Mesendoderm (in vitro differentiated cells): ENCODE results near the gene TBCD.

ENCODE experiments used
- DNase-seq: peaks from one replicate; pipeline ENCODE4 v3.0.0; 2013
- H2AK5ac ChIP-seq: 2 replicates; pipeline ENCODE4 v1.6.1; 2013; ENCODE audit warnings: low read length, inconsistent platforms
- H2BK120ac ChIP-seq: 2 replicates; pipeline ENCODE4 v1.6.1; 2013; ENCODE audit warnings: low read depth, mild to moderate bottlenecking, low read length, moderate library complexity, mixed read lengths
- H2BK15ac ChIP-seq: replicated peaks from 2 replicates; pipeline ENCODE4 v1.6.1; 2013; ENCODE audit warnings: low read depth, mild to moderate bottlenecking, moderate library complexity
- H2BK5ac ChIP-seq: 2 replicates; pipeline ENCODE4 v1.6.1; 2013; ENCODE audit warnings: low read length, inconsistent platforms
- H3K18ac ChIP-seq: 2 replicates; pipeline ENCODE4 v1.6.1; 2013; ENCODE audit warnings: mild to moderate bottlenecking, low read length, mixed read lengths
- H3K23ac ChIP-seq: one replicate; pipeline ENCODE4 v1.6.1; 2013; ENCODE audit warnings: low read length
- H3K27ac ChIP-seq: 2 replicates; pipeline ENCODE4 v1.5.1; 2013; ENCODE audit warnings: low read depth, mild to moderate bottlenecking, inconsistent platforms, low read length, moderate library complexity
- H3K27me3 ChIP-seq: 2 replicates; pipeline ENCODE4 v1.6.1; 2013; ENCODE audit warnings: low read length, control low read depth, mild to moderate bottlenecking, inconsistent platforms; ENCODE audit not compliant: insufficient read depth, poor library complexity
- H3K36me3 ChIP-seq: 2 replicates; pipeline ENCODE4 v1.6.1; 2013; ENCODE audit warnings: low read length, inconsistent platforms; ENCODE audit not compliant: control insufficient read depth, insufficient read depth
- H3K4ac ChIP-seq: one replicate; pipeline ENCODE4 v1.6.1; 2013; ENCODE audit warnings: low read depth, mild to moderate bottlenecking, low read length, moderate library complexity
- H3K4me1 ChIP-seq: 2 replicates; pipeline ENCODE4 v1.6.1; 2013; ENCODE audit warnings: low read depth, low read length, inconsistent platforms; ENCODE audit not compliant: control insufficient read depth
- H3K4me2 ChIP-seq: 2 replicates; pipeline ENCODE4 v1.6.1; 2013; ENCODE audit warnings: low read length
- H3K4me3 ChIP-seq: 2 replicates; pipeline ENCODE4 v1.5.1; 2013; ENCODE audit warnings: mild to moderate bottlenecking, low read length
- H3K56ac ChIP-seq: one replicate; pipeline ENCODE4 v1.6.1; 2013; ENCODE audit warnings: low read length
- H3K79me1 ChIP-seq: 2 replicates; pipeline ENCODE4 v1.6.1; 2013; ENCODE audit warnings: low read length, inconsistent platforms
- H3K79me2 ChIP-seq: 2 replicates; pipeline ENCODE4 v1.6.1; 2013; ENCODE audit warnings: mild to moderate bottlenecking, low read length; ENCODE audit not compliant: control insufficient read depth, insufficient read depth
- H3K9ac ChIP-seq: 2 replicates; pipeline ENCODE4 v1.6.1; 2013; ENCODE audit warnings: low read length, inconsistent platforms
- H4K5ac ChIP-seq: one replicate; pipeline ENCODE4 v1.6.1; 2013; ENCODE audit warnings: low read length
- H4K8ac ChIP-seq: one replicate; pipeline ENCODE4 v1.6.1; 2013; ENCODE audit warnings: low read depth, mild to moderate bottlenecking, control low read depth, low read length, moderate library complexity
- WGBS: extraction: QIAGEN DNeasy Blood & Tissue Kit; methylation state at CpG from one replicate; pipeline ENCODE4 v1.1.7; 2013; ENCODE audit warnings: low lambda C conversion rate, missing lambda C conversion rate; ENCODE audit not compliant: insufficient coverage; ENCODE audit errors: extremely low coverage; 5-methylcytosine and 5-hydroxymethylcytosine counted together

TBCD gene

GRCh38 chr17:82915757-82916027, 163.8 kb downstream of the TBCD start:
- no peak overlapping the region for H3K4me2 ChIP-seq
- no peak overlapping the region for H2BK5ac ChIP-seq
- H3K23ac ChIP-seq: no peak overlapping the region

GRCh38 chr17:82917699-82918345, 166.0 kb downstream of the TBCD start:
- Histone ChIP-seq H3K4me3 (no peak overlapping the region), H4K5ac (no peak overlapping the region), H3K4ac (no peak overlapping the region), H3K36me3 (peaks cover 2% of the 10 kb centered on the region), H3K27ac (no peak overlapping the region), H2BK120ac (no peak overlapping the region), H3K18ac (no peak overlapping the region), H3K4me1 (no peaks in the 10 kb centered on the region), H3K27me3 (no peaks in the 10 kb centered on the region), H3K79me2 (no peaks in the 10 kb centered on the region), H4K8ac (no peak overlapping the region), H3K56ac (no peak overlapping the region), H3K23ac (no peak overlapping the region), H2BK15ac (no peak overlapping the region), H3K4me2 (no peak overlapping the region), H2AK5ac (no peak overlapping the region), H3K9ac (no peak overlapping the region), H2BK5ac (no peak overlapping the region), H3K79me1 (no peaks in the 10 kb centered on the region)
- no CpG with 5 or more reads among the region's 19 CpGs for WGBS
- peak; percentile 59 for DNase-seq

More at GRCh38 chr17:82915757-82916027, 163.8 kb downstream of the TBCD start:
- Histone ChIP-seq H3K79me1 (no peaks in the 10 kb centered on the region), H3K4ac (no peak overlapping the region), H2AK5ac (no peak overlapping the region), H3K79me2 (no peaks in the 10 kb centered on the region), H3K27me3 (no peaks in the 10 kb centered on the region), H3K27ac (no peak overlapping the region), H2BK15ac (no peak overlapping the region), H3K36me3 (peaks cover 3% of the 10 kb centered on the region), H3K18ac (no peak overlapping the region), H3K56ac (no peak overlapping the region), H3K4me1 (no peaks in the 10 kb centered on the region), H4K8ac (no peak overlapping the region), H4K5ac (no peak overlapping the region), H3K9ac (no peak overlapping the region), H2BK120ac (no peak overlapping the region), H3K4me3 (no peak overlapping the region)
- DNase-seq: no peak
- no CpG with 5 or more reads among the region's 11 CpGs for WGBS

- DNase-seq: no peak
Measured at GRCh38 chr17:82918508-82918907, 166.6 kb downstream of the TBCD start.

GRCh38 chr17:82920150-82920549, 168.3 kb downstream of the TBCD start:
- no peak overlapping the region for H4K5ac ChIP-seq
- H3K4me3 ChIP-seq: no peak overlapping the region
- H2BK5ac ChIP-seq: no peak overlapping the region
- H2AK5ac ChIP-seq: no peak overlapping the region
- H3K56ac ChIP-seq: no peak overlapping the region
- H2BK120ac ChIP-seq: no peak overlapping the region
- H3K9ac ChIP-seq: no peak overlapping the region
- H3K23ac ChIP-seq: no peak overlapping the region
- no peaks in the 10 kb centered on the region for H3K4me1 ChIP-seq
- H2BK15ac ChIP-seq: no peak overlapping the region
- H3K4ac ChIP-seq: no peak overlapping the region
- no CpG with 5 or more reads among the region's 15 CpGs for WGBS
- DNase-seq: no peak
- H3K79me1 ChIP-seq: no peaks in the 10 kb centered on the region
- H4K8ac ChIP-seq: no peak overlapping the region
- no peak overlapping the region for H3K18ac ChIP-seq
- no peaks in the 10 kb centered on the region for H3K27me3 ChIP-seq
- H3K27ac ChIP-seq: no peak overlapping the region
- no peak overlapping the region for H3K4me2 ChIP-seq
- no peaks in the 10 kb centered on the region for H3K79me2 ChIP-seq
- H3K36me3 ChIP-seq: peaks cover 4% of the 10 kb centered on the region

More at GRCh38 chr17:82918508-82918907, 166.6 kb downstream of the TBCD start:
- Histone ChIP-seq H3K36me3 (peaks cover 2% of the 10 kb centered on the region), H3K79me2 (no peaks in the 10 kb centered on the region), H3K23ac (no peak overlapping the region), H3K4me1 (no peaks in the 10 kb centered on the region), H3K4ac (no peak overlapping the region), H3K27me3 (no peaks in the 10 kb centered on the region), H3K18ac (no peak overlapping the region), H4K5ac (no peak overlapping the region), H3K27ac (no peak overlapping the region), H2AK5ac (no peak overlapping the region), H2BK15ac (no peak overlapping the region), H2BK5ac (no peak overlapping the region), H4K8ac (no peak overlapping the region), H3K4me3 (no peak overlapping the region), H3K79me1 (no peaks in the 10 kb centered on the region), H3K4me2 (no peak overlapping the region), H3K9ac (no peak overlapping the region), H3K56ac (no peak overlapping the region), H2BK120ac (no peak overlapping the region)
- no CpG with 5 or more reads among the region's 19 CpGs for whole genome bisulfite sequencing

GRCh38 chr17:82920715-82921114, 168.8 kb downstream of the TBCD start:
- no peak overlapping the region for H3K9ac ChIP-seq
- H3K4ac ChIP-seq: no peak overlapping the region
- H3K27me3 ChIP-seq: no peaks in the 10 kb centered on the region
- H3K79me1 ChIP-seq: no peaks in the 10 kb centered on the region
- H3K79me2 ChIP-seq: no peaks in the 10 kb centered on the region
- DNase-seq: no peak
- H3K4me3 ChIP-seq: no peak overlapping the region
- H3K4me1 ChIP-seq: no peaks in the 10 kb centered on the region
- no peak overlapping the region for H2BK120ac ChIP-seq
- no peak overlapping the region for H3K4me2 ChIP-seq
- H2BK15ac ChIP-seq: no peak overlapping the region
- no peak overlapping the region for H2AK5ac ChIP-seq
- H3K56ac ChIP-seq: no peak overlapping the region
- no peak overlapping the region for H2BK5ac ChIP-seq
- H4K5ac ChIP-seq: no peak overlapping the region
- no CpG with 5 or more reads among the region's 16 CpGs for WGBS
- no peak overlapping the region for H4K8ac ChIP-seq
- H3K36me3 ChIP-seq: peaks cover 2% of the 10 kb centered on the region
- no peak overlapping the region for H3K23ac ChIP-seq
- no peak overlapping the region for H3K18ac ChIP-seq
- H3K27ac ChIP-seq: no peak overlapping the region

- no peaks in the 10 kb centered on the region for H3K4me1 ChIP-seq
- no peak overlapping the region for H4K8ac ChIP-seq
- no peak overlapping the region for H2BK15ac ChIP-seq
- H3K79me2 ChIP-seq: no peaks in the 10 kb centered on the region
- no peak overlapping the region for H3K27ac ChIP-seq
- no peak overlapping the region for H2BK5ac ChIP-seq
- no peak for DNase-seq
- no peak overlapping the region for H3K4me2 ChIP-seq
- no peak overlapping the region for H3K9ac ChIP-seq
- no peak overlapping the region for H3K56ac ChIP-seq
- H3K4me3 ChIP-seq: no peak overlapping the region
- H2BK120ac ChIP-seq: no peak overlapping the region
- H3K18ac ChIP-seq: no peak overlapping the region
- no peak overlapping the region for H3K23ac ChIP-seq
- H3K27me3 ChIP-seq: no peaks in the 10 kb centered on the region
- H3K36me3 ChIP-seq: peaks cover 4% of the 10 kb centered on the region
- no CpG with 5 or more reads among the region's 13 CpGs for WGBS
- no peaks in the 10 kb centered on the region for H3K79me1 ChIP-seq
- no peak overlapping the region for H4K5ac ChIP-seq
- H2AK5ac ChIP-seq: no peak overlapping the region
- H3K4ac ChIP-seq: no peak overlapping the region
Measured at GRCh38 chr17:82921426-82921825, 169.6 kb downstream of the TBCD start.
